Suprapubic skin (tissue), 4 donors: Measurements from ENCODE around the gene PUM2.

Source experiments
- EP300 ChIP-seq: sonication (generic); formaldehyde crosslinking; IDR thresholded peaks from one replicate; pipeline ENCODE4 v1.6.1; 2017; ENCODE audit warnings: antibody characterized with exemption
- POLR2A ChIP-seq, 2 donors: fragments of 450-650 bp; IDR thresholded peaks; one replicate each; pipeline ENCODE4 v1.6.1; 2017; ENCODE audit warnings: antibody characterized with exemption in 2 of 2, mild to moderate bottlenecking in 2 of 2, moderate library complexity in 2 of 2
- POLR2AphosphoS5 ChIP-seq, 3 donors: sonication (generic); formaldehyde crosslinking; IDR thresholded peaks; one replicate each; pipeline ENCODE4 v1.6.1; 2017; ENCODE audit warnings: antibody characterized with exemption in 3 of 3
- TF ChIP-seq, protein P1 (sequence below), 2 donors: fragments of 200-600 bp in 1 of 2; fragments of 450-650 bp in 1 of 2; sonication (generic) in 1 of 2; IDR thresholded peaks; one replicate each; pipeline ENCODE4 v1.5.1; 2016 to 2019; ENCODE audit warnings: antibody characterized with exemption in 2 of 2, mild to moderate bottlenecking in 1 of 2, moderate library complexity in 1 of 2

DNA sequence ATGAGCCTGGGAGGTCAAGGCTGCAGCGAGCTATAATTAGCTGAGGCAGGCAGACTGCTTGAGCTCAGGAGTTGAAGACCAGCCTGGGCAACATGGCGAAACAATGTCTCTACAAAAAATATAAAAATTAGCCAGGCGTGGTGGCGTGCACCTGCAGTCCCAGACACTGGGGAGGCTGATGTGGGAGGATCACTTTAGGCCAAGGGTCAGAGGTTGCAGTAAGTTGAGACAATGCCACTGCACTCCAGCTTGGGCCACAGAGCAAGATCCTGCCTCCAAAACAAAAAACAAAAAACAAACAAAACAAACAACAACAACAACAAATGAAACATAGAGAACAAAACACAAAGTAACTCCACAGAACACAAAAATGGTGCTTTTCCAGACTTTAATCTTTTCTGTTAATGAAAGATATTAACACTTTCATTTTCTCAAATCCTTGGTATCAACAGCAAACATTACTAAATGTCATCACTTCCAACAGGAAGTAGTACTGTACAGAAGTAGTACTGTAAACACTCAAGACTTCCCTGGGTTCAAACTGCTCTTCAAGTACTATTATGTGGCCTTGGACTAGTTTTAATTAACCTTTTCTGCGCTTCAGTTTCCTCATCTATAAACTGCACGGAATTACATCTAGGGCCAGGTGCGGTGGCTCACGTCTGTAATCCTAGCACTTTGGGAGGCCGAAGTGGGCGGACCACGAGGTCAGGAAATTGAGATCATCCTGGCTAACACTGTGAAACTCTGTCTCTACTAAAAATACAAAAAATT lies 27.9 kb downstream of the PUM2 start:
- TF ChIP-seq, protein P1, sequence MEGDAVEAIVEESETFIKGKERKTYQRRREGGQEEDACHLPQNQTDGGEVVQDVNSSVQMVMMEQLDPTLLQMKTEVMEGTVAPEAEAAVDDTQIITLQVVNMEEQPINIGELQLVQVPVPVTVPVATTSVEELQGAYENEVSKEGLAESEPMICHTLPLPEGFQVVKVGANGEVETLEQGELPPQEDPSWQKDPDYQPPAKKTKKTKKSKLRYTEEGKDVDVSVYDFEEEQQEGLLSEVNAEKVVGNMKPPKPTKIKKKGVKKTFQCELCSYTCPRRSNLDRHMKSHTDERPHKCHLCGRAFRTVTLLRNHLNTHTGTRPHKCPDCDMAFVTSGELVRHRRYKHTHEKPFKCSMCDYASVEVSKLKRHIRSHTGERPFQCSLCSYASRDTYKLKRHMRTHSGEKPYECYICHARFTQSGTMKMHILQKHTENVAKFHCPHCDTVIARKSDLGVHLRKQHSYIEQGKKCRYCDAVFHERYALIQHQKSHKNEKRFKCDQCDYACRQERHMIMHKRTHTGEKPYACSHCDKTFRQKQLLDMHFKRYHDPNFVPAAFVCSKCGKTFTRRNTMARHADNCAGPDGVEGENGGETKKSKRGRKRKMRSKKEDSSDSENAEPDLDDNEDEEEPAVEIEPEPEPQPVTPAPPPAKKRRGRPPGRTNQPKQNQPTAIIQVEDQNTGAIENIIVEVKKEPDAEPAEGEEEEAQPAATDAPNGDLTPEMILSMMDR (IDR thresholded peaks at IDR 0.05) = no peak
- TF ChIP-seq POLR2A (IDR thresholded peaks at IDR 0.05) (no peak), POLR2AphosphoS5 (IDR thresholded peaks at IDR 0.05) (no peak), EP300 (no peak)
